Pancreas (tissue), 10 donors: ENCODE measurements around the gene COMMD1. TPM values are rescaled to one million over a fixed set of nuclear protein-coding genes. Genes with fewer than 3 reads are reported as not detected.

Experiments
- ATAC-seq, 4 donors: fragments of 200-7000 bp; cut with Tn5 transposase; one replicate each; pipeline versions ENCODE4 v1.8.0 to v1.9.1; 2020; ENCODE audit warnings: mild to moderate bottlenecking in 4 of 4, moderate library complexity in 4 of 4
- DNase-seq, 6 donors: peaks; one replicate each; pipeline ENCODE4 v3.0.0-alpha.2; 2020
- FAIRE-seq: peaks from 2 replicates; lab custom pipeline; 2012; peaks lifted over from hg19 to GRCh38; lab: Jason Lieb, UNC
- H3K27ac ChIP-seq, 4 donors: fragments of 200-600 bp; sonication (generic); 1 replicate in 3 of 4; 2 replicates in 1 of 4; pipeline versions ENCODE4 v1.5.0 to v1.8.0; 2020
- H3K27me3 ChIP-seq, 4 donors: fragments of 200-600 bp; one replicate each; pipeline ENCODE4 v1.8.0; 2021
- H3K36me3 ChIP-seq, 3 donors: fragments of 200-600 bp; sonication (generic) in 1 of 3; one replicate each; pipeline versions ENCODE4 v1.5.0 to v1.8.0; 2020 to 2021
- H3K4me1 ChIP-seq, 3 donors: fragments of 200-600 bp; one replicate each; pipeline ENCODE4 v1.8.0; 2021
- H3K4me3 ChIP-seq, 4 donors: fragments of 200-600 bp; sonication (generic) in 2 of 4; one replicate each; pipeline versions ENCODE4 v1.5.0 to v1.8.0; 2020 to 2021
- H3K9me3 ChIP-seq, 4 donors: fragments of 200-600 bp; one replicate each; pipeline ENCODE4 v1.8.0; 2021
- CTCF ChIP-seq, 4 donors: fragments of 200-600 bp; sonication (generic) in 3 of 4; IDR thresholded peaks; one replicate each; pipeline versions ENCODE4 v1.5.0 to v1.8.0; 2021; ENCODE audit warnings: antibody characterized with exemption in 4 of 4
- WGBS, 2 donors: extraction: QIAGEN DNeasy Blood & Tissue Kit; methylation state at CpG; one replicate each; pipeline ENCODE4 v1.1.7; 2013; 5-methylcytosine and 5-hydroxymethylcytosine counted together
- intact Hi-C, 3 donors: fragments of 100-400 bp; cut with DNase I; formaldehyde crosslinking; loops; one replicate each; pipeline versions ENCODE4 v1.11.1 to v1.14.2; 2022
- polyA plus RNA-seq, 2 donors: library from polyadenylated mRNA; stranded (reverse); fragments of 200-250 nt; gene quantifications; one replicate each; pipeline ENCODE4 v1.2.3, GENCODE V29; 2013
- total RNA-seq, 6 donors: library from RNA; stranded (reverse); fragmentation: NEBNext Ultra II Directional in 4 of 6; extraction: Animal tissue kit (Norgen Biotek cat#: 25700) in 4 of 6; gene quantifications; one replicate each; pipeline versions ENCODE4 v1.2.1 to v1.2.4, GENCODE V29; 2021 to 2023
- donor health status: healthy with polysubstance abuse.
- donor health status: DM: no; HTN: no; CAD: no; lungs with moderate emphysema.
- donor health status: DM: no; HTN: no; CAD: no.
- donor health status: control.
- donor health status: control.
- donor health status: Bipolar disorder and iron deficiency.
- donor health status: DM: yes; HTN: yes; CAD: no.
- donor health status: DM: no; HTN: no; CAD: no.
- donor health status: DM: no; HTN: no; CAD: no.
- donor health status: DM: yes; HTN: yes; CAD: no.

The COMMD1 gene
- total and polyA plus RNA-seq, 8 donors, result 9.3 to 27.0 (median 15.8) TPM

- no peak for FAIRE-seq
- DNase-seq, result no peak
- ATAC-seq, result no peak
- intact Hi-C loops, result no loop called here
- Histone ChIP-seq H3K27me3 (no peaks in the 10 kb centered on the region), H3K27ac (no peak overlapping the region), H3K36me3 (no peaks in the 10 kb centered on the region), H3K9me3 (no peaks in the 10 kb centered on the region), H3K4me3 (no peak overlapping the region), H3K4me1 (no peaks in the 10 kb centered on the region)
- WGBS, 2 donors, result 93 to 97% methylated on average over 4 of the region's 4 CpGs
- TF ChIP-seq CTCF (IDR thresholded peaks at IDR 0.05), result no peak
These were observed 148.7 kb downstream of the COMMD1 start for GRCh38 chr2:62054029-62054791.

- TF ChIP-seq CTCF (IDR thresholded peaks at IDR 0.05), result no peak
- ATAC-seq, result no peak
- no peak for FAIRE-seq
These were observed 149.5 kb downstream of the COMMD1 start for GRCh38 chr2:62054916-62055450.

GRCh38 chr2:62055724-62056336, 150.4 kb downstream of the COMMD1 start:
- Histone ChIP-seq H3K36me3 (no peaks in the 10 kb centered on the region), H3K9me3 (no peaks in the 10 kb centered on the region), H3K27ac (no peak overlapping the region), H3K4me1 (no peaks in the 10 kb centered on the region), H3K4me3 (no peak overlapping the region), H3K27me3 (no peaks in the 10 kb centered on the region)
- ATAC-seq (no peak), FAIRE-seq (no peak), DNase-seq (no peak)
- whole genome bisulfite sequencing, 2 donors, result 84 to 90% methylated on average over 3 of the region's 3 CpGs
- no peak for TF ChIP-seq CTCF (IDR thresholded peaks at IDR 0.05)
- intact Hi-C loops, result no loop called here

More at GRCh38 chr2:62054916-62055450, 149.5 kb downstream of the COMMD1 start:
- H3K27me3 ChIP-seq, result no peaks in the 10 kb centered on the region
- H3K36me3 ChIP-seq, result no peaks in the 10 kb centered on the region
- no peak overlapping the region for H3K4me3 ChIP-seq
- no peaks in the 10 kb centered on the region for H3K4me1 ChIP-seq
- H3K9me3 ChIP-seq, result no peaks in the 10 kb centered on the region
- intact Hi-C loops, result no loop called here
- WGBS, 2 donors, result 89 to 98% methylated on average over 3 of the region's 3 CpGs
- no peak for DNase-seq
- H3K27ac ChIP-seq, result no peak overlapping the region

GRCh38 chr2:62056341-62056740, 150.9 kb downstream of the COMMD1 start:
- H3K27ac ChIP-seq, result no peak overlapping the region
- DNase-seq (no peak), ATAC-seq (no peak), FAIRE-seq (no peak)
- WGBS, 2 donors, result 85 to 86% methylated on average over 5 of the region's 5 CpGs
- no peaks in the 10 kb centered on the region for H3K9me3 ChIP-seq
- no peaks in the 10 kb centered on the region for H3K36me3 ChIP-seq
- H3K27me3 ChIP-seq, result no peaks in the 10 kb centered on the region
- TF ChIP-seq CTCF (IDR thresholded peaks at IDR 0.05), result no peak
- intact Hi-C loops, result no loop called here
- no peaks in the 10 kb centered on the region for H3K4me1 ChIP-seq
- no peak overlapping the region for H3K4me3 ChIP-seq

GRCh38 chr2:62065243-62065642, 159.8 kb downstream of the COMMD1 start:
- Histone ChIP-seq H3K4me1 (no peaks in the 10 kb centered on the region), H3K27me3 (no peaks in the 10 kb centered on the region), H3K4me3 (no peak overlapping the region), H3K9me3 (no peaks in the 10 kb centered on the region), H3K27ac (no peak overlapping the region), H3K36me3 (no peaks in the 10 kb centered on the region)
- intact Hi-C loops, result no loop called here
- no peak for ATAC-seq
- DNase-seq, result no peak
- no peak for TF ChIP-seq CTCF (IDR thresholded peaks at IDR 0.05)
- FAIRE-seq, result no peak
